Measurements from ENCODE around the gene LMAN2. TPM values are rescaled to one million over a fixed set of nuclear protein-coding genes. Genes with fewer than 3 reads are reported as not detected.

LMAN2 gene
- total RNA-seq, 2 donors from 2014 or later = 137 to 185 TPM

DNA sequence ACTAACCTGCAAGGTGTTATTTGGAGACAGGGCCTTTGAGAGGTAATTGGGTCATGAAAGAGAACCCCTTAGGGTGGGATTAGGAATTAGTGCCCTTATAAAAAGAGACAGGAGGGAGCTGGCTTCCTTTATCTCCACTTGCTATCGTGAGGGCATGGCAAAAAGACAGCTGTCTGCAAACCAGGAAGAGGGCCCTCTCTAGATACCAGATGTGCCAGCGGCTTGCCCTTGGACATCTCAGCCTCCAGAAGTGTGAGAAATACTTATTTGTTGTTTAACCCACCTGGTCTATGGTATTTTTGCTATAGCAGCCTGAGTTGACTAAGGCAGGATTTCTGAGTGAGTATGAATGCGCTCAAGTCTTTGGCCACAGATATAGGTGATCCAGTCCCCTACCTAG, 5.3 kb upstream of the LMAN2 start:
- Histone ChIP-seq H3K9me3 (no peaks in the 10 kb centered on the region), H3K36me3 (no peaks in the 10 kb centered on the region), H3K4me3 (no peak overlapping the region), H3K27me3 (no peaks in the 10 kb centered on the region), H3K27ac (no peak overlapping the region), H3K9ac (ENCODE audit: low read depth in 2 of 2, low read length in 2 of 2) (no peak overlapping the region), H3K4me1 (peaks cover 7% of the 10 kb centered on the region)
- intact Hi-C loops (cut with DNase I) = no loop called here
- DNase-seq = no peak
- TF ChIP-seq, protein P1, sequence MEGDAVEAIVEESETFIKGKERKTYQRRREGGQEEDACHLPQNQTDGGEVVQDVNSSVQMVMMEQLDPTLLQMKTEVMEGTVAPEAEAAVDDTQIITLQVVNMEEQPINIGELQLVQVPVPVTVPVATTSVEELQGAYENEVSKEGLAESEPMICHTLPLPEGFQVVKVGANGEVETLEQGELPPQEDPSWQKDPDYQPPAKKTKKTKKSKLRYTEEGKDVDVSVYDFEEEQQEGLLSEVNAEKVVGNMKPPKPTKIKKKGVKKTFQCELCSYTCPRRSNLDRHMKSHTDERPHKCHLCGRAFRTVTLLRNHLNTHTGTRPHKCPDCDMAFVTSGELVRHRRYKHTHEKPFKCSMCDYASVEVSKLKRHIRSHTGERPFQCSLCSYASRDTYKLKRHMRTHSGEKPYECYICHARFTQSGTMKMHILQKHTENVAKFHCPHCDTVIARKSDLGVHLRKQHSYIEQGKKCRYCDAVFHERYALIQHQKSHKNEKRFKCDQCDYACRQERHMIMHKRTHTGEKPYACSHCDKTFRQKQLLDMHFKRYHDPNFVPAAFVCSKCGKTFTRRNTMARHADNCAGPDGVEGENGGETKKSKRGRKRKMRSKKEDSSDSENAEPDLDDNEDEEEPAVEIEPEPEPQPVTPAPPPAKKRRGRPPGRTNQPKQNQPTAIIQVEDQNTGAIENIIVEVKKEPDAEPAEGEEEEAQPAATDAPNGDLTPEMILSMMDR (IDR thresholded peaks at IDR 0.05) = no peak

- Histone ChIP-seq H3K4me1 (peaks cover 7% of the 10 kb centered on the region), H3K9ac (ENCODE audit: low read depth in 2 of 2, low read length in 2 of 2) (no peak overlapping the region), H3K4me3 (no peak overlapping the region), H3K27me3 (no peaks in the 10 kb centered on the region), H3K36me3 (no peaks in the 10 kb centered on the region), H3K27ac (no peak overlapping the region), H3K9me3 (no peaks in the 10 kb centered on the region)
- TF ChIP-seq, protein P1 (IDR thresholded peaks at IDR 0.05) = no peak
- intact Hi-C loops (cut with DNase I) = no loop called here
- DNase-seq = no peak
These were observed 4.3 kb upstream of the LMAN2 start for GRCh38 chr5:177355868-177356168.

- DNase-seq = no peak
- TF ChIP-seq, protein P1 (IDR thresholded peaks at IDR 0.05) = no peak
- Histone ChIP-seq H3K27me3 (no peaks in the 10 kb centered on the region), H3K27ac (no peak overlapping the region), H3K9ac (ENCODE audit: low read depth in 2 of 2, low read length in 2 of 2) (no peak overlapping the region), H3K4me1 (peaks cover 11% of the 10 kb centered on the region), H3K9me3 (no peaks in the 10 kb centered on the region), H3K4me3 (no peak overlapping the region), H3K36me3 (no peaks in the 10 kb centered on the region)
- intact Hi-C loops (cut with DNase I) = no loop called here
These were observed 3.8 kb upstream of the LMAN2 start for GRCh38 chr5:177355162-177355867.

GRCh38 chr5:177354711-177355110, 3.2 kb upstream of the LMAN2 start:
- TF ChIP-seq, protein P1 (IDR thresholded peaks at IDR 0.05) = no peak
- Histone ChIP-seq H3K4me1 (peaks cover 17% of the 10 kb centered on the region), H3K36me3 (no peaks in the 10 kb centered on the region), H3K4me3 (no peak overlapping the region), H3K9ac (ENCODE audit: low read depth in 2 of 2, low read length in 2 of 2) (no peak overlapping the region), H3K27me3 (no peaks in the 10 kb centered on the region), H3K9me3 (no peaks in the 10 kb centered on the region), H3K27ac (no peak overlapping the region)
- intact Hi-C loops (cut with DNase I) = no loop called here
- no peak for DNase-seq

DNA sequence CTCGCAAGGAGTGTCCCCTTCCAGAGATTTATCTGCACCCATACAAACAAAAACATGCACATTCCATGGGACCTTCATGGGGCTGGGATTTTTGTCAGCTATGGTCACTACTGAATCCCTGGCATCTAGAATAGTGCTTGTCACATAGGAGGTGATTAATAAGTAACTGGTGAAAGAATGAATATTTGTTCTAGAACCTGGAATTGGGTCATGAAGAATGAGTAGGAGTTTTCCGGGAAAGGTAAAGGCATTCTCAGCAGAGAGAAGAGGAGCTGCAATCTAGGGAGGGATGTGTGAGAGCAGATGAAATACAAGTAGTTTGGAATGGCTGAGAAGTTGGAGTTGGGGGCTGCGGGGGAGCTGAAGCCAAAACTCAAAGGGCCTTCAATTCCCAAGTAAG, 2.8 kb upstream of the LMAN2 start:
- Histone ChIP-seq H3K36me3 (no peaks in the 10 kb centered on the region), H3K4me1 (peaks cover 17% of the 10 kb centered on the region), H3K4me3 (no peak overlapping the region), H3K27ac (no peak overlapping the region), H3K9me3 (no peaks in the 10 kb centered on the region), H3K9ac (ENCODE audit: low read depth in 2 of 2, low read length in 2 of 2) (no peak overlapping the region), H3K27me3 (no peaks in the 10 kb centered on the region)
- no peak for DNase-seq
- TF ChIP-seq, protein P1 (IDR thresholded peaks at IDR 0.05) = no peak
- intact Hi-C loops (cut with DNase I) = no loop called here
